Upper lobe of right lung (tissue), 1 donor: Measurements from ENCODE around the gene PAX5. TPM values are rescaled to one million over a fixed set of nuclear protein-coding genes. Genes with fewer than 3 reads are reported as not detected.
A peak's percentile ranks its signal among the peaks of the same experiment; 100 is the strongest.

Experiments used
- ATAC-seq: fragments of 200-7000 bp; cut with Tn5 transposase; one replicate; pipeline ENCODE4 v1.9.1; 2020; ENCODE audit warnings: mild to moderate bottlenecking, moderate library complexity
- DNase-seq: peaks from one replicate; pipeline ENCODE4 v3.0.0-alpha.2; 2020
- H3K27ac ChIP-seq: fragments of 200-600 bp; one replicate; pipeline ENCODE4 v1.8.0; 2022
- H3K27me3 ChIP-seq: fragments of 200-600 bp; one replicate; pipeline ENCODE4 v1.8.0; 2022; ENCODE audit warnings: mild to moderate bottlenecking
- H3K36me3 ChIP-seq: fragments of 200-600 bp; one replicate; pipeline ENCODE4 v1.8.0; 2022
- H3K4me1 ChIP-seq: fragments of 200-600 bp; one replicate; pipeline ENCODE4 v1.8.0; 2022
- H3K4me3 ChIP-seq: fragments of 200-600 bp; one replicate; pipeline ENCODE4 v1.8.0; 2022; ENCODE audit warnings: mild to moderate bottlenecking
- H3K9me3 ChIP-seq: fragments of 200-600 bp; one replicate; pipeline ENCODE4 v1.8.0; 2022
- intact Hi-C: fragments of 100-400 bp; cut with DNase I; formaldehyde crosslinking; loops from one replicate; pipeline ENCODE4 v1.11.0; 2022
- total RNA-seq: library from RNA; stranded (reverse); fragmentation: NEBNext Ultra II Directional; extraction: Animal tissue kit (Norgen Biotek cat#: 25700); gene quantifications from one replicate; pipeline ENCODE4 v1.2.1, GENCODE V29; 2021
- TF ChIP-seq, protein P1 (sequence below): fragments of 200-600 bp; IDR thresholded peaks from one replicate; pipeline ENCODE4 v1.8.0; 2022; ENCODE audit warnings: antibody characterized with exemption
- donor health status: DM: no; HTN: yes; CAD: no; lungs with severe emphysema.

PAX5 gene
- total RNA-seq, 1 donor from 2014 or later, result 0.23 TPM

DNA sequence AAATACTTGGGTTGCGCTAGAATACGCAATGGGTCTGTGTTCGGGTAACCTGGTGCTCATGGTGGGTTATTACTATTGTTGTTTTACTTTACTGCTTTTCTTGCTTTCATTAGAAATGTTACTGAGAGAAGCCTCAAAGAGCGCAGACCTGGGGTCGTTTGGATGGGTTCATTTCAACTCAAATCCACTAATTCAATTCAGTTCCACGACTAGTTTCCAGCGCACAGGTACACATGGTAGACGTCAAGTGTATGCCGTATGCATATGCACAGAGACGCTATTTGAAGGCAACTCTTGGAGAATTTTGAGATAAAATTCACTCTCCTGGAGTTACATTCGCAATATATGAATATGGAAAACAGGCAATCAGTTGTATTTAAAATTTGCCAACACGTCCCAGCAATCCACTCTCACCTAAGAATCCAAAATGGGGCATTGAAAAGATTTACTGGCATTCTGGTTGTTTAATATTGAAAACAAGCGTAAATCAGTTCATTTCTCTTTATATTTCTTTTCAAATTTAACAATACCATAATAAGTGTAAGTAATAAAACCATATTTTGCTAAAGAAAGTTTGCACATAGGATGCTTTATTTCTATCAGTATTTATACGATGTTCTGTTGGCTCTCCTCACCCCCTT, 4.4 kb upstream of the PAX5 start:
- H3K4me3 ChIP-seq, result no peak overlapping the region
- H3K4me1 ChIP-seq, result peaks cover 29% of the 10 kb centered on the region
- H3K9me3 ChIP-seq, result no peaks in the 10 kb centered on the region
- intact Hi-C loops, result no loop called here
- H3K27me3 ChIP-seq, result peaks cover 98% of the 10 kb centered on the region
- DNase-seq (no peak), ATAC-seq (no peak)
- TF ChIP-seq, protein P1, sequence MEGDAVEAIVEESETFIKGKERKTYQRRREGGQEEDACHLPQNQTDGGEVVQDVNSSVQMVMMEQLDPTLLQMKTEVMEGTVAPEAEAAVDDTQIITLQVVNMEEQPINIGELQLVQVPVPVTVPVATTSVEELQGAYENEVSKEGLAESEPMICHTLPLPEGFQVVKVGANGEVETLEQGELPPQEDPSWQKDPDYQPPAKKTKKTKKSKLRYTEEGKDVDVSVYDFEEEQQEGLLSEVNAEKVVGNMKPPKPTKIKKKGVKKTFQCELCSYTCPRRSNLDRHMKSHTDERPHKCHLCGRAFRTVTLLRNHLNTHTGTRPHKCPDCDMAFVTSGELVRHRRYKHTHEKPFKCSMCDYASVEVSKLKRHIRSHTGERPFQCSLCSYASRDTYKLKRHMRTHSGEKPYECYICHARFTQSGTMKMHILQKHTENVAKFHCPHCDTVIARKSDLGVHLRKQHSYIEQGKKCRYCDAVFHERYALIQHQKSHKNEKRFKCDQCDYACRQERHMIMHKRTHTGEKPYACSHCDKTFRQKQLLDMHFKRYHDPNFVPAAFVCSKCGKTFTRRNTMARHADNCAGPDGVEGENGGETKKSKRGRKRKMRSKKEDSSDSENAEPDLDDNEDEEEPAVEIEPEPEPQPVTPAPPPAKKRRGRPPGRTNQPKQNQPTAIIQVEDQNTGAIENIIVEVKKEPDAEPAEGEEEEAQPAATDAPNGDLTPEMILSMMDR, result no peak
- no peak overlapping the region for H3K27ac ChIP-seq
- H3K36me3 ChIP-seq, result no peaks in the 10 kb centered on the region

DNA sequence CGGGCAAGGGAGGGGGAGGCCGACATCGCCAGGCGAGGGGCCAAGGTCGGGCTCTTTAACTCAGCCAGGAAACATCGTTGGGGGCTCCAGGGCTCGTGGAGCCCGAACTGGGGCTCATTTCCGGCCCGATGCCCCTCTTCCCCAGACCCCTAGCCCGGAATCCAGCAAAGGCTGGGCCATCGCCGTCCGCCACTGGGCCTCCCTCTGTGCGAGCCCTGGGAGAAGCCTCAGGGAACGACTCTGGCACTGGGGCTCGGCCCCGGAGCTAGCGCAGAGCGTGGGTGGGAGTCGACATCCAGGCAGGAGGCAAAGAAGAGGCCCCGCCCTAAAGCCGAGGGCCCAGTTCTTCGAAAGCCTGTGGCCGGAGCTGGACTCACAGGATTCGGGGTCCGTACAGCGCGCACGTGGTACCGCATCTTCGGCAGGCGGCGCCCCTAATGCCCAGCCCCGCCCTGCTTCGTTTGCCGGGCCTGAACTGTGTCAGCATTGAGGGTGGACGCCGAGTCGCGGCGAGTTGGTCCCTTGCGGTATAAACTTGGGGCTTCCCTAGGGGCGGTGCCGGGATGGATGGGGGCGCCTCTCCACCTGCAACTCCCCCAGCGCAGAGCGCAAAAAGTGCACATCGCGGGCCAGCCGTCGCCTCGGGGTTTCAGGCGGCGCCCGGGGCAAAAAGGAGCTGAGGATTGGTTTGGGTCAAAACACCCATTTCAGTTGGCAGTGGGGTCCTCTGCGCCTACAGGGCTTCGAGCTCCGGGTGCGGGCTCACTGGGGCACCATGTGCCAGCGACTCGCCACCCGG, 3.6 kb upstream of the PAX5 start:
- H3K4me1 ChIP-seq, result peaks cover 29% of the 10 kb centered on the region
- H3K4me3 ChIP-seq, result peak overlapping the region; percentile 56
- H3K36me3 ChIP-seq, result no peaks in the 10 kb centered on the region
- H3K27me3 ChIP-seq, result peaks cover 97% of the 10 kb centered on the region
- no peaks in the 10 kb centered on the region for H3K9me3 ChIP-seq
- intact Hi-C loops, result no loop called here
- DNase-seq (no peak), ATAC-seq (peak; percentile 25)
- H3K27ac ChIP-seq, result no peak overlapping the region
- TF ChIP-seq, protein P1, result no peak

DNA sequence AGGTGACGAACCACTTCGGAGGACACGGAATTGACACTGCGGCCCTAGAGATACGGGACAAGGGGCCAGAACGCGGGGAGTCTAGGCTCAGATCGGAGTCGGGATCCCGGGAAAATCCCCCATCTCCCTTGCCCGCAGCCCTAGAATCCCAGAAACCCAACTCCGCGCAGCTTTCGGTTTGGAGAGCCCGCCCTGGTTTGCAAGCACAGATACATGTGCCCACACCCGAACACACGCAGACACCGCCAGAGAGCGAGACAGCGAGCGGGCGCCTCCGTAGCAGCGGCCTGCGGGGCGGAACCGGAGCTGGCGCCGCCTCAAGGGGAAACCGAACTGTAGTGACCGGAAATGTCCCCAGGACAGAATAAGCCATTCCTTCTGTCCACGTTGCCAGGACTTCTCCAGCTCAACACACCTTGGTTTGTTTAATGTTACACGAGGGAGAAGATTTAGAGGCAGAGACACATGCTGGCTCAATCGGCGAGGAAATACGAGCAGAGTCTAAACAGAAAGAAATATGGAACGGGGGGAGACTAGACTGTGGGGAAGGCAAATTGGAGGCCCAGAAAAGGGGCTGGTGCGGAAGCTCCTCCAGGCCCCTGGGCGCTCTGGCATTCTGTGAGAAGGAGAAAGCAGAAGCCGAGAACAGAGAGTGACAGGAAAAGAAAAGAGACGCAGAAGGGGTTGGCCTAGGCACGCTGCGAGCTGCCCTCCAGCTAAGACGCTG, 2.9 kb upstream of the PAX5 start:
- intact Hi-C loops, result no loop called here

DNA sequence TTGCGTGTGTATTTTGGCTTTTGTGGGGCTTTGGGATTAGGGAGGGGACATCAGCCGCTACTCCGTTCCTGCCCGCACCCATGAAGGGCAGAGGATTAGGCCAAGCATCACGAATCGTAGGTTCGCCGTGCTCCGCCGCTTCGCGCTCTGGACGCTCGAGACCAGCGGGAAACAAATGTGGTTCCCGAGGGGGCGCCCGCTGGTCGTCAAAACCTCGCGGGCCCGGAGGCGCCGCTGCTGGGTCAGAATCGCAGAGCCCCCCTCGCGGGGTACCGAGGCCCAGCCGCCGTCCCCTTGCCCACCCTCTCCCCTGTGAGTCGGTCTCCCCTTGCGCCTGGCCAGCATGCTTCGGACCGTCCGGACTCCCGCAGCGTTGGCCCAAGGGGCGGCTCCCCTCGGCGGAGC, 2.3 kb upstream of the PAX5 start:
- no peak for DNase-seq
- Histone ChIP-seq H3K36me3 (no peaks in the 10 kb centered on the region), H3K4me1 (peaks cover 29% of the 10 kb centered on the region), H3K9me3 (no peaks in the 10 kb centered on the region), H3K27me3 (peaks cover 98% of the 10 kb centered on the region), H3K4me3 (peak overlapping the region; percentile 56), H3K27ac (no peak overlapping the region)
- TF ChIP-seq, protein P1, result no peak
- no peak for ATAC-seq
- intact Hi-C loops, result no loop called here

More for the DNA sequence above, 2.9 kb upstream of the PAX5 start:
- peak; percentile 76 for DNase-seq
- Histone ChIP-seq H3K4me3 (peak overlapping the region; percentile 56), H3K27me3 (peaks cover 98% of the 10 kb centered on the region), H3K9me3 (no peaks in the 10 kb centered on the region), H3K27ac (no peak overlapping the region), H3K36me3 (no peaks in the 10 kb centered on the region), H3K4me1 (peaks cover 29% of the 10 kb centered on the region)
- ATAC-seq, result peak; percentile 73
- TF ChIP-seq, protein P1, result no peak

DNA sequence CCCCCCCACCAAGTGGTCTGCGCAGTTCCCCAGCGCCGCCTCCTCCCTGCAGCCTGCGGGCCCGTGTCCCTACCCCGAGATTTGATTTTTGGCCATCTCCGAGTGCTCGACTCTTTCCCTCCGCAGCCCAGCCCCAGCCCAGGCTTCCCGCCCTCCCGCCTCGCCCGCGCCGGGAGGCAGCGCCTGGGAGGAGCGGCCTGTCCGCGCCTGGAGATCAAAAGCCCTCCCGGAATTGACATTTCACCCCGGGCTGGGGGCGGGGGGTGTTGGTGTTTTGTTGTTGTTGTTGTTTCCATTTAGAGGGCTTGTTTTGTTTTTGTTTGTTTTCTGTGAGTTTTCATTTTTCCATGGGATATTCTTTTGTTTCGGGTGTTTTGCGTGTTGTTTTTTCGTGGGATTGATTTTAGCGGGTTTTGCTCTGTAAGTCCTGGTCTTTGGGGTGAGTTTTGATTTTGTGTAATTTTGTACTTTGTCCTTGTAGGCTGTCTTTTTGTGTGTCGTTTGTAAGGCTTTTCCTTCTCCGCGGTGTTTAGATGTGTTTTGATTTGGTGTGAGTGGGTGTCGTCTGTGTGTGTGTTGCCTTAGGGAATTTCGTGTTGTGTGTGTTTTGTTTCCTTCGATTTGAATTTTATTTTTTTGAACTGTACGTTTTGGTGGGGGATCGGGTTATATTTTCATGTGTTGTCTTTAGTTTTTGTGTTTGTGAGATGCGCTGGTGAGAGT, 1.7 kb upstream of the PAX5 start:
- no peaks in the 10 kb centered on the region for H3K36me3 ChIP-seq
- no peaks in the 10 kb centered on the region for H3K9me3 ChIP-seq
- DNase-seq (no peak), ATAC-seq (no peak)
- no peak overlapping the region for H3K27ac ChIP-seq
- H3K27me3 ChIP-seq, result peaks cover 98% of the 10 kb centered on the region
- H3K4me3 ChIP-seq, result peak overlapping the region; percentile 56
- TF ChIP-seq, protein P1, result no peak
- H3K4me1 ChIP-seq, result peaks cover 29% of the 10 kb centered on the region
- intact Hi-C loops, result no loop called here
